Endothelial cell (in vitro differentiated cells): ENCODE results near the gene TRPM3. TPM values are rescaled to one million over a fixed set of nuclear protein-coding genes. Genes with fewer than 3 reads are reported as not detected.

Experiments
- DNase-seq: peaks from one replicate; pipeline ENCODE4 v3.0.0; 2021; ENCODE audit warnings: low spot score
- H3K27ac Mint-ChIP-seq: one replicate; pipeline ENCODE4 v1.8.0; 2021; ENCODE audit warnings: mixed read lengths, inconsistent platforms; ENCODE audit not compliant: unreplicated experiment
- H3K27me3 Mint-ChIP-seq: one replicate; pipeline ENCODE4 v1.8.0; 2021; ENCODE audit warnings: mild to moderate bottlenecking, moderate library complexity, mixed read lengths, inconsistent platforms; ENCODE audit not compliant: unreplicated experiment
- H3K36me3 Mint-ChIP-seq: one replicate; pipeline ENCODE4 v1.8.0; 2021; ENCODE audit warnings: mild to moderate bottlenecking, low read depth, mixed read lengths, inconsistent platforms; ENCODE audit not compliant: unreplicated experiment
- H3K4me1 Mint-ChIP-seq: one replicate; pipeline ENCODE4 v1.8.0; 2021; ENCODE audit warnings: mild to moderate bottlenecking, mixed read lengths, inconsistent platforms; ENCODE audit not compliant: unreplicated experiment
- H3K4me3 Mint-ChIP-seq: one replicate; pipeline ENCODE4 v1.8.0; 2021; ENCODE audit warnings: mild to moderate bottlenecking, mixed read lengths, inconsistent platforms; ENCODE audit not compliant: unreplicated experiment
- H3K9me3 Mint-ChIP-seq: one replicate; pipeline ENCODE4 v1.8.0; 2021; ENCODE audit warnings: mixed read lengths, inconsistent platforms; ENCODE audit not compliant: unreplicated experiment
- CTCF ChIP-seq: fragments of 200-600 bp; sonication (generic); IDR thresholded peaks from one replicate; pipeline ENCODE4 v1.5.0; 2021; ENCODE audit warnings: antibody characterized with exemption; ENCODE audit not compliant: unreplicated experiment
- total RNA-seq: library from RNA; stranded (reverse); fragmentation: NEBNext Ultra II Directional; extraction: Animal tissue kit (Norgen Biotek cat#: 25700); gene quantifications from one replicate; pipeline ENCODE4 v1.2.1, GENCODE V29; 2021; ENCODE audit not compliant: unreplicated experiment

The TRPM3 gene
- total RNA-seq, 1 donor from 2014 or later = 0.54 TPM

GRCh38 chr9:70829591-70830265, 291.7 kb downstream of the TRPM3 start:
- DNase-seq = no peak
- Mint-ChIP-seq H3K27ac (no peak overlapping the region), H3K27me3 (no peaks in the 10 kb centered on the region), H3K4me3 (no peak overlapping the region), H3K36me3 (no peaks in the 10 kb centered on the region), H3K4me1 (no peaks in the 10 kb centered on the region), H3K9me3 (no peaks in the 10 kb centered on the region)
- TF ChIP-seq CTCF = no peak

DNA sequence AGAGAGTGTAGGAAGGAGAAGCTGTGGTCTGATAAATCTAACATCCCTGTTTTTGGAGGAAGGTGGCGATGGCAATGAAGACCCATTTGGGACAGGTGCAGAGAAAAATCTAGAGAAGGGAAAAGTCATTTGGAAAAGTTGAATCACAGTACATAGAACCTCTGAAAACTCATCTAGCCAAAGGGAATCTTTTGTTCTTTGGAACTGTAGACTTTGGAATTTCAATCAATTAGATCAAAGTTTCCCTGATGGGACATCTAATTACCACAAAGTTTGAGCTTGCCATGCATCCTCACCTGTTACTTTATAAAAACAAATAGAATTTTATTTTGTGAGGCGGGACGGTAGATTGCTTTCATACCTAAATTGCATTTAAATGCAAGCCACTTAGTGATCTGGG, 294.9 kb downstream of the TRPM3 start:
- no peak for DNase-seq
- Mint-ChIP-seq H3K27ac (no peak overlapping the region), H3K36me3 (no peaks in the 10 kb centered on the region), H3K4me1 (no peaks in the 10 kb centered on the region), H3K4me3 (no peak overlapping the region), H3K9me3 (no peaks in the 10 kb centered on the region), H3K27me3 (no peaks in the 10 kb centered on the region)
- TF ChIP-seq CTCF = no peak

DNA sequence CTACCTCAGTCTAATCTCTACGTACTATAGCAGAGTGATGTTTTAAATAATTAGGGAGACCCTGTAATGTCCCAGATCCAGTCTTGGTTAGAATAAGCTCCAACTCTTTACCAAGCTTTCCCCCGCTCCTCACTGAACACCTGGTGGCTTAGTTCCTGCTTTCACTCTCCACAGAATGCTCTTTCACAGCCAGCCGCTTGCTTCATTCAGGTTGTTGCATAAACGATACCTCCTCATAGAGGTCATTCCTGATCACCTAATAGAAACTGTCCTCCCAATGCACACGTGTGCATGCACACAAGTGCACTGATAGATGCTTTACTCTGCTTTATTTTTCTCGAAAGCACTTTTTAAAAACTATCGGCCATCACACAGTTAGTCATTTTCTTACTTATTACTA, 298.1 kb downstream of the TRPM3 start:
- no peaks in the 10 kb centered on the region for H3K36me3 Mint-ChIP-seq
- no peak overlapping the region for H3K27ac Mint-ChIP-seq
- no peak overlapping the region for H3K4me3 Mint-ChIP-seq
- no peak for DNase-seq
- no peaks in the 10 kb centered on the region for H3K27me3 Mint-ChIP-seq
- H3K4me1 Mint-ChIP-seq = no peaks in the 10 kb centered on the region
- no peaks in the 10 kb centered on the region for H3K9me3 Mint-ChIP-seq
- TF ChIP-seq CTCF = no peak

GRCh38 chr9:70817311-70817710, 304.1 kb downstream of the TRPM3 start:
- no peaks in the 10 kb centered on the region for H3K9me3 Mint-ChIP-seq
- no peaks in the 10 kb centered on the region for H3K36me3 Mint-ChIP-seq
- no peak for DNase-seq
- no peak overlapping the region for H3K27ac Mint-ChIP-seq
- no peaks in the 10 kb centered on the region for H3K4me1 Mint-ChIP-seq
- TF ChIP-seq CTCF = no peak
- H3K27me3 Mint-ChIP-seq = no peaks in the 10 kb centered on the region
- no peak overlapping the region for H3K4me3 Mint-ChIP-seq

GRCh38 chr9:70816891-70817290, 304.5 kb downstream of the TRPM3 start:
- no peak overlapping the region for H3K27ac Mint-ChIP-seq
- H3K4me1 Mint-ChIP-seq = no peaks in the 10 kb centered on the region
- H3K4me3 Mint-ChIP-seq = no peak overlapping the region
- no peaks in the 10 kb centered on the region for H3K9me3 Mint-ChIP-seq
- H3K36me3 Mint-ChIP-seq = no peaks in the 10 kb centered on the region
- TF ChIP-seq CTCF = no peak
- no peak for DNase-seq
- H3K27me3 Mint-ChIP-seq = no peaks in the 10 kb centered on the region
